ENCODE measurements around the gene TMA7B. TPM values are rescaled to one million over a fixed set of nuclear protein-coding genes. Genes with fewer than 3 reads are reported as not detected.

The TMA7B gene
- total RNA-seq, 1 donor from 2014 or later = not detected

- TF ChIP-seq CTCF (IDR thresholded peaks at IDR 0.05) = no peak
- Mint-ChIP-seq H3K9me3 (ENCODE audit: low read depth) (no peaks in the 10 kb centered on the region), H3K4me1 (ENCODE audit: low read depth) (no peaks in the 10 kb centered on the region), H3K27me3 (ENCODE audit: low read depth) (peaks cover 27% of the 10 kb centered on the region), H3K4me3 (ENCODE audit: unreplicated experiment) (no peak overlapping the region), H3K36me3 (ENCODE audit: low read depth) (no peaks in the 10 kb centered on the region), H3K27ac (ENCODE audit: unreplicated experiment) (no peak overlapping the region)
- DNase-seq (ENCODE audit: low spot score) = no peak
Observed at GRCh38 chr22:39923696-39924095, 36.5 kb upstream of the TMA7B start.

- no peak for DNase-seq (ENCODE audit: low spot score)
- Mint-ChIP-seq H3K9me3 (ENCODE audit: low read depth) (no peaks in the 10 kb centered on the region), H3K4me3 (ENCODE audit: unreplicated experiment) (no peak overlapping the region), H3K27ac (ENCODE audit: unreplicated experiment) (no peak overlapping the region), H3K4me1 (ENCODE audit: low read depth) (no peaks in the 10 kb centered on the region), H3K36me3 (ENCODE audit: low read depth) (no peaks in the 10 kb centered on the region), H3K27me3 (ENCODE audit: low read depth) (peaks cover 27% of the 10 kb centered on the region)
- no peak for TF ChIP-seq CTCF (IDR thresholded peaks at IDR 0.05)
Observed at GRCh38 chr22:39924286-39924685, 35.9 kb upstream of the TMA7B start.

GRCh38 chr22:39925273-39925672 lies 34.9 kb upstream of the TMA7B start:
- H3K9me3 Mint-ChIP-seq (ENCODE audit: low read depth) = no peaks in the 10 kb centered on the region
- H3K36me3 Mint-ChIP-seq (ENCODE audit: low read depth) = no peaks in the 10 kb centered on the region
- no peaks in the 10 kb centered on the region for H3K4me1 Mint-ChIP-seq (ENCODE audit: low read depth)
- no peak for DNase-seq (ENCODE audit: low spot score)
- no peak for TF ChIP-seq CTCF (IDR thresholded peaks at IDR 0.05)
- peaks cover 23% of the 10 kb centered on the region for H3K27me3 Mint-ChIP-seq (ENCODE audit: low read depth)
- H3K4me3 Mint-ChIP-seq (ENCODE audit: unreplicated experiment) = no peak overlapping the region
- no peak overlapping the region for H3K27ac Mint-ChIP-seq (ENCODE audit: unreplicated experiment)

- H3K9me3 Mint-ChIP-seq (ENCODE audit: low read depth) = no peaks in the 10 kb centered on the region
Observed at GRCh38 chr22:39925909-39926679, 34.1 kb upstream of the TMA7B start.

GRCh38 chr22:39926753-39927152 lies 33.4 kb upstream of the TMA7B start:
- Mint-ChIP-seq H3K4me3 (ENCODE audit: unreplicated experiment) (no peak overlapping the region), H3K4me1 (ENCODE audit: low read depth) (no peaks in the 10 kb centered on the region), H3K27me3 (ENCODE audit: low read depth) (peaks cover 19% of the 10 kb centered on the region), H3K9me3 (ENCODE audit: low read depth) (no peaks in the 10 kb centered on the region), H3K27ac (ENCODE audit: unreplicated experiment) (no peak overlapping the region), H3K36me3 (ENCODE audit: low read depth) (no peaks in the 10 kb centered on the region)
- no peak for TF ChIP-seq CTCF (IDR thresholded peaks at IDR 0.05)
- no peak for DNase-seq (ENCODE audit: low spot score)

More at GRCh38 chr22:39925909-39926679, 34.1 kb upstream of the TMA7B start:
- DNase-seq (ENCODE audit: low spot score) = no peak
- H3K36me3 Mint-ChIP-seq (ENCODE audit: low read depth) = no peaks in the 10 kb centered on the region
- H3K4me1 Mint-ChIP-seq (ENCODE audit: low read depth) = no peaks in the 10 kb centered on the region
- no peak overlapping the region for H3K27ac Mint-ChIP-seq (ENCODE audit: unreplicated experiment)
- peaks cover 23% of the 10 kb centered on the region for H3K27me3 Mint-ChIP-seq (ENCODE audit: low read depth)
- H3K4me3 Mint-ChIP-seq (ENCODE audit: unreplicated experiment) = no peak overlapping the region
- no peak for TF ChIP-seq CTCF (IDR thresholded peaks at IDR 0.05)
